GM23338 (cell line): ENCODE results near the gene CALHM5. TPM values are rescaled to one million over a fixed set of nuclear protein-coding genes. Genes with fewer than 3 reads are reported as not detected.

Experiments
- ATAC-seq: fragments of 200-7000 bp; cut with Tn5 transposase; 3 replicates; pipeline ENCODE4 v1.9.1; 2020
- DNase-seq: peaks from one replicate; pipeline ENCODE4 v3.0.0-alpha.2; 2015; ENCODE audit warnings: low spot score
- H2AFZ ChIP-seq: fragments of 200-600 bp; sonication (generic); 2 replicates; pipeline ENCODE4 v1.8.0; 2016; ENCODE audit warnings: antibody characterized with exemption, mild to moderate bottlenecking, moderate library complexity
- H3F3A ChIP-seq: fragments of 200-600 bp; sonication (generic); replicated peaks from 2 replicates; pipeline ENCODE4 v1.8.0; 2017; ENCODE audit warnings: antibody characterized with exemption, mixed run types, low read depth
- H3K27ac ChIP-seq: fragments of 200-600 bp; sonication (generic); 2 replicates; pipeline ENCODE4 v1.6.1; 2016; ENCODE audit warnings: low read depth
- H3K27me3 ChIP-seq: fragments of 200-600 bp; sonication (generic); 2 replicates; pipeline ENCODE4 v1.8.0; 2016; ENCODE audit warnings: mild to moderate bottlenecking, mixed run types, moderate library complexity; ENCODE audit not compliant: insufficient read depth
- H3K36me3 ChIP-seq: fragments of 200-600 bp; sonication (generic); 2 replicates; pipeline ENCODE4 v1.8.0; 2016; ENCODE audit warnings: mild to moderate bottlenecking; ENCODE audit not compliant: insufficient read depth
- H3K4me1 ChIP-seq: fragments of 200-600 bp; sonication (generic); 2 replicates; pipeline ENCODE4 v1.8.0; 2016; ENCODE audit warnings: mild to moderate bottlenecking, moderate library complexity; ENCODE audit not compliant: insufficient read depth
- H3K4me2 ChIP-seq: fragments of 200-600 bp; sonication (generic); 2 replicates; pipeline ENCODE4 v1.7.1; 2017; ENCODE audit warnings: mixed run types
- H3K4me3 ChIP-seq: fragments of 200-600 bp; sonication (generic); 2 replicates; pipeline ENCODE4 v1.6.1; 2016; ENCODE audit warnings: mixed run types
- H3K79me2 ChIP-seq: fragments of 200-600 bp; sonication (generic); replicated peaks from 2 replicates; pipeline ENCODE4 v1.8.0; 2017; ENCODE audit warnings: mild to moderate bottlenecking; ENCODE audit not compliant: insufficient read depth
- H3K9me2 ChIP-seq: fragments of 200-600 bp; sonication (generic); 2 replicates; pipeline ENCODE4 v1.8.0; 2017; ENCODE audit not compliant: insufficient read depth
- H4K20me1 ChIP-seq: fragments of 200-600 bp; sonication (generic); replicated peaks from 2 replicates; pipeline ENCODE4 v1.8.0; 2017; ENCODE audit warnings: mild to moderate bottlenecking; ENCODE audit not compliant: insufficient read depth
- H3K27ac Mint-ChIP-seq: 2 replicates; pipeline ENCODE4 v1.8.0; 2020; ENCODE audit warnings: inconsistent platforms, mild to moderate bottlenecking, moderate library complexity, mixed read lengths
- H3K27me3 Mint-ChIP-seq: 3 replicates; pipeline ENCODE4 v1.8.0; 2022; ENCODE audit warnings: low read depth, mild to moderate bottlenecking, moderate library complexity, mixed read lengths, inconsistent platforms; ENCODE audit not compliant: insufficient read depth, poor library complexity
- H3K36me3 Mint-ChIP-seq: 3 replicates; pipeline ENCODE4 v1.8.0; 2021; ENCODE audit warnings: low read depth, mild to moderate bottlenecking, inconsistent platforms, moderate library complexity, mixed read lengths
- H3K4me1 Mint-ChIP-seq: 3 replicates; pipeline ENCODE4 v1.8.0; 2020; ENCODE audit warnings: mild to moderate bottlenecking, inconsistent platforms, mixed read lengths
- H3K4me3 Mint-ChIP-seq: 3 replicates; pipeline ENCODE4 v1.8.0; 2021; ENCODE audit warnings: moderate library complexity, mild to moderate bottlenecking, inconsistent platforms, mixed read lengths
- H3K9me3 Mint-ChIP-seq: 3 replicates; pipeline ENCODE4 v1.8.0; 2020; ENCODE audit warnings: moderate library complexity, mild to moderate bottlenecking, inconsistent platforms, mixed read lengths
- CREB1 ChIP-seq: fragments of 250-450 bp; sonication (Bioruptor Pico); IDR thresholded peaks from 2 replicates; pipeline ENCODE4 v1.5.0; 2020; ENCODE audit warnings: low read depth, mild to moderate bottlenecking, moderate library complexity
- CTCF ChIP-seq, 2 experiments: fragments of 200-600 bp in 1 of 2; sonication (generic) in 1 of 2; conservative IDR thresholded peaks; 2 replicates each; pipeline versions ENCODE4 v1.5.1 to v1.6.1; 2016 to 2017; ENCODE audit warnings: antibody characterized with exemption in 2 of 2, low read depth in 2 of 2, mild to moderate bottlenecking in 2 of 2, moderate library complexity in 1 of 2
- EZH2 ChIP-seq: fragments of 200-600 bp; sonication (generic); IDR thresholded peaks from one replicate; pipeline ENCODE4 v1.8.0; 2017; ENCODE audit warnings: antibody characterized with exemption, mild to moderate bottlenecking, low read depth; ENCODE audit not compliant: unreplicated experiment
- EZH2phosphoT487 ChIP-seq: fragments of 200-600 bp; sonication (generic); IDR thresholded peaks from one replicate; pipeline ENCODE4 v1.8.1; 2018; ENCODE audit warnings: antibody characterized with exemption; ENCODE audit not compliant: unreplicated experiment
- NANOG ChIP-seq: IDR thresholded peaks from 2 replicates; pipeline ENCODE4 v1.6.1; 2016; ENCODE audit warnings: antibody characterized with exemption, borderline replicate concordance
- REST ChIP-seq: IDR thresholded peaks from one replicate; pipeline ENCODE4 v1.6.1; 2018; ENCODE audit warnings: antibody characterized with exemption; ENCODE audit not compliant: unreplicated experiment
- STAT1 ChIP-seq: IDR thresholded peaks from one replicate; pipeline ENCODE4 v1.6.1; 2016; ENCODE audit warnings: antibody characterized with exemption; ENCODE audit not compliant: unreplicated experiment
- ZNF114 ChIP-seq: fragments of 250-450 bp; sonication (Bioruptor Pico); IDR thresholded peaks from 2 replicates; pipeline ENCODE4 v1.5.0; 2020; ENCODE audit warnings: mild to moderate bottlenecking, moderate library complexity
- ZNF331 ChIP-seq: fragments of 250-450 bp; sonication (Bioruptor Pico); IDR thresholded peaks from 2 replicates; pipeline ENCODE4 v1.5.0; 2020; ENCODE audit warnings: low read depth, mild to moderate bottlenecking, moderate library complexity
- ZNF462 ChIP-seq: fragments of 250-450 bp; sonication (Bioruptor Pico); IDR thresholded peaks from 2 replicates; pipeline ENCODE4 v1.5.0; 2020; ENCODE audit warnings: mild to moderate bottlenecking, moderate library complexity
- polyA plus RNA-seq: library from polyadenylated mRNA; unstranded; fragments of >200 nt; fragmentation: Nextera tagmentation; extraction: Ambion mirVana; gene quantifications from 2 replicates; pipeline ENCODE4 v1.2.1, GENCODE V29; 2016
- total RNA-seq: library from RNA; depleted of rRNA; stranded (reverse); fragments of >200 nt; shearing (Covaris generic); gene quantifications from 2 replicates; pipeline ENCODE4 v1.2.3, GENCODE V29; 2014
- TF ChIP-seq, protein P1 (sequence below): IDR thresholded peaks from 2 replicates; pipeline ENCODE4 v1.6.1; 2016; ENCODE audit warnings: antibody characterized with exemption

The CALHM5 gene
- total and polyA plus RNA-seq, 2 experiments from 2014 or later = 0.02 to 0.10 TPM

GRCh38 chr6:116557893-116558292 lies 46.5 kb downstream of the CALHM5 start:
- Histone ChIP-seq H3K4me1 (no peaks in the 10 kb centered on the region), H3K4me3 (no peak overlapping the region), H3K36me3 (no peaks in the 10 kb centered on the region), H3K27me3 (no peaks in the 10 kb centered on the region), H3K79me2 (no peaks in the 10 kb centered on the region), H4K20me1 (no peaks in the 10 kb centered on the region), H3K27ac (no peak overlapping the region), H3K9me2 (no peaks in the 10 kb centered on the region), H3F3A (no peaks in the 10 kb centered on the region), H2AFZ (peak overlapping the region; percentile 7; the same call in 1 of the 2 replicates), H3K4me2 (no peak overlapping the region)
- H3K36me3 Mint-ChIP-seq = no peaks in the 10 kb centered on the region
- H3K27ac Mint-ChIP-seq = no peak overlapping the region
- H3K4me3 Mint-ChIP-seq = no peak overlapping the region
- H3K9me3 Mint-ChIP-seq = no peaks in the 10 kb centered on the region
- peak; percentile 27 for DNase-seq
- no peak for ATAC-seq
- H3K4me1 Mint-ChIP-seq = peaks cover 4% of the 10 kb centered on the region; the same call in 2 of the 3 replicates
- H3K27me3 Mint-ChIP-seq = no peaks in the 10 kb centered on the region
- TF ChIP-seq CREB1 (CRISPR knock-in tag) (no peak), REST (no peak), STAT1 (no peak), ZNF462 (no peak), EZH2phosphoT487 (no peak), CTCF (conservative IDR thresholded peaks at IDR 0.05; ENCODE audit: low read depth in 2 of 2) (no peak), ZNF331 (CRISPR knock-in tag) (no peak), EZH2 (no peak), NANOG (no peak), ZNF114 (CRISPR knock-in tag) (no peak)
- TF ChIP-seq, protein P1, sequence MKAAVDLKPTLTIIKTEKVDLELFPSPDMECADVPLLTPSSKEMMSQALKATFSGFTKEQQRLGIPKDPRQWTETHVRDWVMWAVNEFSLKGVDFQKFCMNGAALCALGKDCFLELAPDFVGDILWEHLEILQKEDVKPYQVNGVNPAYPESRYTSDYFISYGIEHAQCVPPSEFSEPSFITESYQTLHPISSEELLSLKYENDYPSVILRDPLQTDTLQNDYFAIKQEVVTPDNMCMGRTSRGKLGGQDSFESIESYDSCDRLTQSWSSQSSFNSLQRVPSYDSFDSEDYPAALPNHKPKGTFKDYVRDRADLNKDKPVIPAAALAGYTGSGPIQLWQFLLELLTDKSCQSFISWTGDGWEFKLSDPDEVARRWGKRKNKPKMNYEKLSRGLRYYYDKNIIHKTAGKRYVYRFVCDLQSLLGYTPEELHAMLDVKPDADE = no peak
